Measurements from ENCODE around the gene GOLGA6L9.
"Not testable (repeated sequence)": the region's sequence is repeated elsewhere in the genome, so short reads cannot be mapped to it uniquely, and the experiment has no call there.

GOLGA6L9 gene

DNA sequence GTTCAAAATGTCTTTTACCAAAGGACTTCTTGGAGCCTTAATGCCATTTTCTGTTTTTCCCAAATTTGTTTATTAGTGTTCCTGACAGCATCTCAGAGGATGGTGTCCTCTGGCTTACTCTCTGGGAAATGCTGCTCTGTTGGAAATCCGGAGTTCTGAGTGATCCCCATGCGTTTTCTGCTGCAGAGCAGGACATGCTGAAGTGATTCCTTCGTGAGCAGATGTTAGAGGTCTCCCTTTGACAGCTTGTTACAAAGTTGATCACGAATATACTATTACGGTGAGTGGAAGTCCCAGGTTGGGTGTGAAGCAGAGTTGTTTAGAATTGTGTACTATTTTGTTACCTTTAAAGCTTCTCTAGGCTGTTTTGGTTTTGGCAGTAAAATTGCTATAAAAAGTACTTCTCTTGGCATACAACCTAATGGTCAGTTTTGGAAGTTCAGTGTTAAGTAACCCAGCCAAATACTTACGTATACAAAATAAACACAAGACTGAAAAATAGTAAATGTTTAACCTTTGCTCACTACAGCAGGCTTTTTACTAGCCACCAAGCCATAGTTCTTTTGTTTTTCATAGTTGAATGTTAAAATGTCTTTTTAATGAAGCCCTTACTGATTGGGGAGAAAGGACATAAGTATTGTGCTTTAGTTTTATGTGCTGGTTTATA, 15.0 kb upstream of the GOLGA6L9 start:
- not testable (repeated sequence) for H3K4me3 ChIP-seq (ENCODE audit: low read depth, low read length)
- TF ChIP-seq, protein P1, sequence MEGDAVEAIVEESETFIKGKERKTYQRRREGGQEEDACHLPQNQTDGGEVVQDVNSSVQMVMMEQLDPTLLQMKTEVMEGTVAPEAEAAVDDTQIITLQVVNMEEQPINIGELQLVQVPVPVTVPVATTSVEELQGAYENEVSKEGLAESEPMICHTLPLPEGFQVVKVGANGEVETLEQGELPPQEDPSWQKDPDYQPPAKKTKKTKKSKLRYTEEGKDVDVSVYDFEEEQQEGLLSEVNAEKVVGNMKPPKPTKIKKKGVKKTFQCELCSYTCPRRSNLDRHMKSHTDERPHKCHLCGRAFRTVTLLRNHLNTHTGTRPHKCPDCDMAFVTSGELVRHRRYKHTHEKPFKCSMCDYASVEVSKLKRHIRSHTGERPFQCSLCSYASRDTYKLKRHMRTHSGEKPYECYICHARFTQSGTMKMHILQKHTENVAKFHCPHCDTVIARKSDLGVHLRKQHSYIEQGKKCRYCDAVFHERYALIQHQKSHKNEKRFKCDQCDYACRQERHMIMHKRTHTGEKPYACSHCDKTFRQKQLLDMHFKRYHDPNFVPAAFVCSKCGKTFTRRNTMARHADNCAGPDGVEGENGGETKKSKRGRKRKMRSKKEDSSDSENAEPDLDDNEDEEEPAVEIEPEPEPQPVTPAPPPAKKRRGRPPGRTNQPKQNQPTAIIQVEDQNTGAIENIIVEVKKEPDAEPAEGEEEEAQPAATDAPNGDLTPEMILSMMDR (IDR thresholded peaks at IDR 0.05; ENCODE audit: low read depth, low read length): 0 out of 2 replicates have a peak, but pooled peaks have one; percentile 4

DNA sequence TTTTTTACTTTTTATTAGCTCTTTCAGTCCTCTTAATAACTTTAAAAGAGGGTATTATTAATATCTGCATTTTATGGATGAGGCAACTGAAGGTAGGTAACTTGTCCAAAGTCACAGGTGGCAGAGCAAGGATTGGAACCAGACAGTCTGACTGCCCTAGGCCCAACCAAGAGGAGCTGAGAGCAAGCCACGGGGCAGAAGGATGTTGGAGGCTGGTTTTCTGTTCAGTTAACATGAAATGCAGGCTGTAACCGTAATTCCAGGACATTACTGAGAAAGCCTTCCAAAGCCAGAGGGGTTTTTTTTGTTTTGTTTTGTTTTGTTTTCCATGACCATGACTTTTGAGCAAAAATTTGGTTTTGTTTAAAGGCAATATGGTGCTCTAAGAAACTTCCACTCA, 9.1 kb upstream of the GOLGA6L9 start:
- H3K4me3 ChIP-seq (ENCODE audit: low read depth, low read length): not testable (repeated sequence)

DNA sequence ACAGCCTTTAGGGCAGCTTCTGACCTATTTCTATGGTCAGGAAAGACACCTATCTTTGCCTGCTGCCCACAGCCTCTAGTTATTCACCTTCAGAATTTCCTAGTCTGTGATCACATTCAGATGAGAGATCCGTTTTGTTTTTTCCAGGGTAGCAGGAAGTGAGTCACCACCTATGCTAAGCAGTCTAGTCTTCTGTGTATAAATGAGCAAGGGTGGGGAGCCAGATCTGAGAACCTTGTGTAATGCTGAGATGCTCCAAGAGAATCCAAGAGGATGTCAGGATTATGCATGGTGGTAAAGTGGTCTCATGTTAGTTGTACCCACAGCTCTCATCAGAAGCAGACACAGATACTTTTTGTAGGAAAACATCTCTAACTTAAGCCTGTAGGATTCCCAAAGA, 8.7 kb upstream of the GOLGA6L9 start:
- H3K4me3 ChIP-seq (ENCODE audit: low read depth, low read length): not testable (repeated sequence)

DNA sequence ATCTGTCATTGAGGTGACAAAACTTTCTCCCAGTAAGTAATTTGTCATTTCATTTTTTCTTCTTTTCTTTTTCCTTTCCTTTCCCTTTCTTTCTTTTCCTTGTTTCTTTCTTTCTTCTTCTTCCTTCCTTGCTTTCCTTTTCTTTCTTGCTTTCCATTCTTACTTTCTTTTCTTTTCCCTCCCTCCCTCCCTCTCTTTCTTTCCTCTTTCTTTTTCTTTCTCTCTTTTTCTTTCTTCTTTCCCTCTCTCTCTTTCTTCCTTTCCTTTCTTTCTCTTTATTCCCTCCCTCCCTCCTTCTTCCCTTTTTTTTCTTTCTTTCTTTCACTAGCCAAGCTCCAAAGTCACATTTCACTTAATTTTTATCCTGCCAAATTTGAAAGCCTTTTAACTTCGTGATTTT, 2.5 kb upstream of the GOLGA6L9 start:
- H3K4me3 ChIP-seq (ENCODE audit: low read depth, low read length): not testable (repeated sequence)

DNA sequence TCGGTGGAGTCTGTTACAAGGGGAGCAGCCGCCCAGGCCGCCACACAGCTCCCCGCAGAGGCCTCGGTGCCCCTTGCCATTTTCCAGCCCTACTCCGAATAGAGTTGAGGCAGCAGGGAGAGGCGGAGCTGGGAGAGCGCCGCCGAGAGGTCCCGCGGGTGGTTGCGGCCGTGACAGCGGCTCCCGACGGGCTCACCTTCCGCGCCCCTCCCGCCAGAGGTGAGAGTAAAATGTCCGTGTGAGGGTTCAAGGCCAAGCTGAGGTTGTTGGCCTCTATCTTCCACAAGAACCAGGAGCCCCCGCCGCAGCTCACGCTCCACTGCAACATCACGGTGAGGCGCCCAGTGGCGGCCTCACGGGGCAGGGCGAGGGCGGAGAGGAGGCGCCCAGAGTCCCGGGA, 15.8 kb downstream of the GOLGA6L9 start:
- peak overlapping the region; percentile 48 for H3K4me3 ChIP-seq (ENCODE audit: low read depth, low read length)

DNA sequence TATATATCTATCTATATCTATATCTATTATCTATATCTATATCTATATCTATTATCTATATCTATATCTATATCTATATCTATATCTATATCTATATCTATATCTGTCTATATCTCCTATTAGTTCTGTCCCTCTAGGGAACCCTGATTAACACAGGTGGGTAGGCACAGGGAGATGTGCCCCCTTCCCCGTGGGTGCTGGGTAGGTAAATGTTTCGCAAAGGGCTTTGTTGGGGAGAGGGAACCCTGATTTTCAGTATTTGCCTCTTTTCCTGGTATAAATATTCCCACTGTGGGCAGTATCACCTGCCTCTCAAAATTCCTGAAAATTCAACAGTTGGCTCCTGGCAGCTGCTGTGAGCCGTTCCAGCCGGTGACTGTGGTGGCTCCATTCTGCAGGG, 27.7 kb downstream of the GOLGA6L9 start:
- H3K4me3 ChIP-seq (ENCODE audit: low read depth, low read length): not testable (repeated sequence)

DNA sequence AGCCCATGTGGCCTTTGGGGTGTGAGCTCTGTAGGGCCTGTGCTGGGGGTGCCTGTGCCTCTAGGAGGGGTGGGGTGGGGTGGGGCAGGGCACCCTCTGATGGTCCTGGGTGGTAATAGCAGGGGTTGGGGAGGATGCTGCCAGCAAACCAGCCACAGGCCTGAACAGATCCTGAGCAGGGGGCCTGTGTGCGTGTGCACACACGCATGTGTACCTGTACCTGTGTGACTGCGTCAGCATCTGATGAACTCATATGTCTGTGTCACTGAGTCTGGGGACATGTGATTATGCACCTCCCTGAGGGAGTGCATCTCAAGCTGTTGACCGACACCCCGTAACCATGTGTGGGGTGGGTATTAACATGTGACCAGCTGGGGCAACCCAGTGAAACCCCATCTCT, 36.0 kb downstream of the GOLGA6L9 start:
- not testable (repeated sequence) for H3K4me3 ChIP-seq (ENCODE audit: low read depth, low read length)

DNA sequence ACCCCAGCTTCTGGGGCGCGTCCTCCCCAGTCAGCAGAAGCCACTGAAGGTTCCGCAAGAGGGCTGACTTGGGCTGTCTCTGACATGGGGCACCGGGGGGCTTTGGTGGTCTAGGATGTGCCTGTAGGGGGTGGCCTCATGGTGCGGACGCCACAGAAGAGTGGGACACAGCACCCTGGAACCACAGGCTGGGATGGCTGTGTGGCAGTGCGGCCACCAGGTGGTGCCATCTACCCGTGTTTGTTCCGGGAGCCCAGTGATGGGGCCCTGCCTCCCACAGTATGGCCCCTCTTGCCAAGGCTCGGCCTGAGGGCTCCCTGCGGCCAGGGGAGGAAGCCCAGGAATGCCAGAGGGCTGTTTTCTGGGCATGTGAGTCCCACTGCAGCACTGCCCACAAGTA, 38.6 kb downstream of the GOLGA6L9 start:
- H3K4me3 ChIP-seq (ENCODE audit: low read depth, low read length): not testable (repeated sequence)

DNA sequence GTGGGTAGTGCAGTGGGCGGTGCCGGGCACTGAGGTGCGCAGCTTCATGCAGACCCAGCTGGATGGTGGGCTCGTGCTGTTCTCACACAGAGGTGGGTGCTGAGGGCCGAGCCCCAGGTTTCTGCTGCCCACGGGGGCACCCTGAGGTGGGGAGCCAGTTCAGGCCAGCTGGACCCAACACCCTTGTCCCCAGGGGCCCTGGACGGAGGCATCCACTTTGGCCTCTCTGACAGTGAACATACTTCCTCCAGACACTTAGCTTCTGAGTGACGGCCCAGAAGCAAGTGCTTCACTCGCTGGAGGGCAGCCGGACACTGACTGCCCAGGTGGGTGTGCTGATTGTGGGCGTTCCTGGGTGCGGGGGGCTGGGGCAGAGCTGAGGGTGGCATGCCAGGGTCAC, 39.8 kb downstream of the GOLGA6L9 start:
- not testable (repeated sequence) for H3K4me3 ChIP-seq (ENCODE audit: low read depth, low read length)

DNA sequence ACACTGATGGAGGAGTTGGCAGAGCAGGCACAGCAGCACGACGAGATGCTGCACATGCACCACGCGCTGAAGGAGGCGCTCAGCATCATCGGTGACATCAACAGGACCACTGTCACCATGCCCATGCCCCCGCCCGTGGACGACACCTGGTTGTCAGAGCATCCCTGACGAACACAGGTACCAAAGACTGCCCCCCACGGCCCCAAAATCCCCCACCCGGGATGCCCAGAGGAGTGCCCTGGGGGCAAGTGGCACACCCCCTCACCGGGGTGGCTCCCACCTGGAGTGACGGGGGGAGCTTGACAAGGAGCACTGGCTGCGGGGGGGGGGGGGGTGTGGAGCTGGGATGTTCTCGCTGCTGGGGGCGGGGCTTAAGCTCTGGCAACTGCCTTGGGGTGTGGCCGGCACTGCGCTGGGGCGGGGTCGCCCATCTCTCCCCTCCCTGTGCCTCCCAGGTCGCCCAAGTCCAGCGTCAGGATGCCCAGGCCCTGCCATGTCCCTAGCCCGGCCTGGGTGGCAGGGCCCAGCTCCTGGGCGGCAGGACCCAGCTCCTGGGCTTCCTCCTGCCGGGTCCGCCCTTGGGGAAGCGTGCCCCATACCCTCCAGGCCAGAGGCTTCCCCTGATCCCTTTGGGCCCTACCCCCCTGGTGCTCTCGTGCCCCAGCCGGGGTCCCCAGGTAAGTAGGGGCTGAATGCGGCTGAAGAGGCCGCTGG, 42.8 kb downstream of the GOLGA6L9 start:
- not testable (repeated sequence) for H3K4me3 ChIP-seq (ENCODE audit: low read depth, low read length)

DNA sequence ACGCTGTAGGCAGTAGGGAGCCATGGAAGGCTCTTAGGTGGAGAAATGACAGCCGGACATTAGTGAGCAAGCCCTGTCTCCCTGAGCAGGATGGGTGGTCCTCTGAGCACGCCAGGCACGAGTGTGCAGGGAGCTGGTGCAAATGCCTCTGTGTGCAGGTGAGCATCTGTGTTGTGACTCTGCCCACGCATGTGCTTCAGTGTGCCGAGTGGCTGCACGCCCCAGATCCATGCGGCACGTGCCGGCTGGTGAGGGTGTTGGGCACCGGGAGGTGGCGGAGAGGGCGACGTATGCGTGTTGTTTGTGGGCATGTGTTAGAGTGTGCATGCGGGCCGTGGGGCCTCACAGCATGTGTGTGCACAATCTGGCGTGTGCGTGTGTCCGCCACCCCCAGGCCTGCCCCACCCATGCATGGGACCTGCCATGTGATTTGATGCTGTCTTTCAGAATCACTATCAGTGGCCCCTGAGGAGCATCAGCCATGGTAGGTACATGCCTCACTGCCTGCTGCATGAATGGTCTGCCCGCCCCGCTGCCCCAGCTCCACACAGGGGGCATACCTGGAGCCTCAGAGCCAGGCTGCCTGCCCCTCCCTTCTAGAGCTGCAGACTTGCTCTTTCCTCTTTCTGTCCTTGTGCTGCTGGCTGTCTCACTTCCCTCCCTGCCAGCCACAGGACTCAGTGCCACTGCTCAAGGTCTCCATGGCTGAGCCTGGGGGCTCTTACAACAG, 45.1 kb downstream of the GOLGA6L9 start:
- H3K4me3 ChIP-seq (ENCODE audit: low read depth, low read length): not testable (repeated sequence)

DNA sequence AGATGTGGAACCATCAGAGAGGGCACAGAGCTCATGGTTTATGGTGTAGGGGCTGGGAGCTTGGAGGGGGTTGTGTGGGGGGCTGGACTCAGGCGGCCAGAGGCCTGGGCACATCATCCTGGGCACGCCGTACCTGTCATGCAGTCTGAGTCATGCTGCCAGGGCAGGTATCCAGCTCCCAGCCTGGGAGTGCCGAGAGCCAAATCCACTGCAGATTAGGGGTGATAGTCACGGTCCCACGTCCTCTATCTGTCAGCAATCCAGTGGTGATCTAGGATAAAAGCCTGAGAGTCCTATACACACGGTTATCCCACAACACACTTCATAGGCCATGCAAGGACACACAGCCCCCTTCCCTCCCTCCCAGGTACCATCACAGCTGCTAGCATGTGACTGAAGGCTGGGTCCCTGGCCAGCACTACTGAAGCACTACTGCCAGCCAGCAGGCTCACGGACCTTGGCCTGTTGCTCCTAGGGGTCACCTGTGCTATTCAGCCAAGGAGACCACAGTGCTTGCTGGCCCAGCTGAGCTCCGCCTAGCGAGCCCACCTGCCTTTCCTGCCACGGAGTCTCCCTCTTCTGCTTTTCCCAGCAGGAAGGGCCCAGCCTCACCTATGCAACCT, 45.8 kb downstream of the GOLGA6L9 start:
- H3K4me3 ChIP-seq (ENCODE audit: low read depth, low read length): not testable (repeated sequence)

DNA sequence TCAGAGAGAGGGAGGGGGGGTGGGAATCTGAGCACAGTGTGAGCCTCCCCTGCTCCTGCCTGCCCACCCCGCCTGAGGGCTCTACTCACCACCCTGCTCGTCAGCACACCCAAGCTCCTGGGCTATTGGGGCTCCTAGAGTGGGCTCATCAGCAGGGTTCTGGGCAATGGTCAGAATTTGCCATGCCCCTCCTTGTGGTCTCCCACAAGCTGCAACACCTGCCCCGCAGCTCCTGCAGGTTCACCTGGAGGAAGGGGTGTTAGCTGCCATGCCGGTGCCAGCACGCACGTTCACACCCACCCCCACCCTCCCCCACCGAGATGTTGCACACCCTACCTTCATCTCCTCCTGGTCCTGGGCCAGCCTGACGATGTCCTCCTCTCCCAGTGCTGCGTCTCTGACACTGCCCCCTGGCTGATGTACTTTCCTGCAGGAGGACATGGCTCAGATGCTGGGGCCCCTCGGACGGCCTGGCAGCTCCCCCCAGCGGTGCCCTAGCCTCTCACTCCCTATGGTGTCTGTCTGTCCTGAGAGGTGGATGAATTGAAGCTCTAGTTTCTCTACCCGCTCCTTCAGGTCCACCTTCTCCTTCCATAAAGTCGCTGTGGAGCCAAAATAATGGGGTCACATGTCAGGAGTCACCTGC, 47.2 kb downstream of the GOLGA6L9 start:
- not testable (repeated sequence) for H3K4me3 ChIP-seq (ENCODE audit: low read depth, low read length)

DNA sequence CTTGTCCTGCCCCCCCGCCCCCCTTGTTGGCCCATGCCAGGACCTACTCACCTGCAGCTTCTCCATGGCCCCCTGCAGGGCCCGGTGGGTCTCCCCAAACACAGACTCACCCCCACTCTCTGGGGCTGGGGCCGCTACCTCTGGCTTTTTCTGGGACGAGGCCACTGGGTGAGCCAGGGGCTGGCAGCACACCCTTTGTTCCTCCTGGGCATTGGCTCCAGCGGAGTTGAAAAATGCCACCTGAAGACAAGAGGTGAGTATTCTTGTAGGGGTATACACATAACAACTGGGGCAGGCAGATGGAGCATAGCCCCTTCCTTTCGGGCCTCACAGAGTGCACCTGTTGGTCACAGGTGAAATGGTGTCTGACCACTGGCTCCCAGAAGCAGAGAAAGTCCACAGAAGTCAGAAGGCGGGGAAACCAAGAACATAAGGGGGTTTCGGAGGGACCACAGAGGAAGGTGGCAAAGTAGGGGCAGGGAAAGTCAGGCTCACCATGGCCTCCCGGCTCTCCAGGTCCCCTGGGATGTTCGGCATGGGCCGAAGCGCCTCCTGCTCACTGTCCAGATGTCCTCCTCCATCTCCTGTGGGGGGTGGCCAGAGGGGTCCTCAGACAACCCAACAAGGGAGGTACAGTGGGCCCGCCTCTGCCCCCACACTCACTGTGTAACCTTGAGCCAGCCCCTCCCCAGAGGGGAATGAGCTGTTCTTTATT, 47.9 kb downstream of the GOLGA6L9 start:
- H3K4me3 ChIP-seq (ENCODE audit: low read depth, low read length): not testable (repeated sequence)

Measured in WI38 (cell line).